HPDE6-E6E7 (cell line): Measurements from ENCODE around the gene TMEM30A.

ENCODE experiments used
- DNase-seq: peaks from one replicate; pipeline ENCODE4 v3.0.0; 2011; ENCODE audit warnings: missing footprints; ENCODE audit errors: extremely low spot score

The TMEM30A gene

GRCh38 chr6:75262716-75263400, 21.7 kb downstream of the TMEM30A start:
- no peak for DNase-seq

- no peak for DNase-seq
These were observed 23.3 kb downstream of the TMEM30A start for GRCh38 chr6:75261299-75261698.

- DNase-seq, result no peak
These were observed 27.1 kb downstream of the TMEM30A start for GRCh38 chr6:75257343-75258087.

GRCh38 chr6:75250552-75250951, 34.0 kb downstream of the TMEM30A start:
- no peak for DNase-seq

GRCh38 chr6:75249837-75250236, 34.8 kb downstream of the TMEM30A start:
- DNase-seq, result no peak

- no peak for DNase-seq
These were observed 38.2 kb downstream of the TMEM30A start for GRCh38 chr6:75246386-75246785.

- no peak for DNase-seq
These were observed 40.5 kb downstream of the TMEM30A start for GRCh38 chr6:75244063-75244584.

- peak; percentile 88 for DNase-seq
These were observed 41.1 kb downstream of the TMEM30A start, which contains the start of gene COX7A2 for GRCh38 chr6:75243333-75244062. Gene COX7A2 (minus strand): TSS chr6:75243801. CDS start chr6:75243734, 67 bp downstream.

GRCh38 chr6:75236630-75237029, 48.0 kb downstream of the TMEM30A start:
- no peak for DNase-seq

- DNase-seq, result no peak
These were observed 49.3 kb downstream of the TMEM30A start for GRCh38 chr6:75235271-75235670.

GRCh38 chr6:75234126-75234865, 50.3 kb downstream of the TMEM30A start:
- no peak for DNase-seq

- DNase-seq, result no peak
These were observed 51.4 kb downstream of the TMEM30A start for GRCh38 chr6:75233092-75233615.

- DNase-seq, result peak; percentile 58
These were observed 53.9 kb downstream of the TMEM30A start for GRCh38 chr6:75230484-75231325.

GRCh38 chr6:75224303-75224926, 60.2 kb downstream of the TMEM30A start:
- DNase-seq, result no peak

GRCh38 chr6:75223428-75223827, 61.2 kb downstream of the TMEM30A start:
- no peak for DNase-seq

GRCh38 chr6:75222261-75222660, 62.3 kb downstream of the TMEM30A start:
- no peak for DNase-seq

GRCh38 chr6:75221116-75221515, 63.5 kb downstream of the TMEM30A start:
- DNase-seq, result no peak

GRCh38 chr6:75220357-75220756, 64.2 kb downstream of the TMEM30A start:
- no peak for DNase-seq

- no peak for DNase-seq
These were observed 65.3 kb downstream of the TMEM30A start for GRCh38 chr6:75219263-75219662.

GRCh38 chr6:75217193-75217592, 67.4 kb downstream of the TMEM30A start:
- no peak for DNase-seq
